Omental fat pad (tissue), 4 donors: ENCODE measurements around the gene FBLN2. TPM values are rescaled to one million over a fixed set of nuclear protein-coding genes. Genes with fewer than 3 reads are reported as not detected.
A peak's percentile ranks its signal among the peaks of the same experiment; 100 is the strongest.

ENCODE experiments used
- ATAC-seq: fragments of 150-250 bp; one replicate; pipeline ENCODE4 v1.9.1; 2016; ENCODE audit warnings: mild to moderate bottlenecking, moderate library complexity; ENCODE audit not compliant: low FRiP score
- DNase-seq: peaks from one replicate; pipeline ENCODE4 v3.0.0-alpha.2; 2019; ENCODE audit warnings: low spot score
- CTCF ChIP-seq, 3 donors: fragments of 450-650 bp; IDR thresholded peaks; one replicate each; pipeline ENCODE4 v1.5.1; 2016 to 2017; ENCODE audit warnings: antibody characterized with exemption in 3 of 3, mild to moderate bottlenecking in 3 of 3, moderate library complexity in 2 of 3
- total RNA-seq, 4 donors: library from RNA; depleted of rRNA; stranded (reverse); fragments of >200 nt; gene quantifications; one replicate each; pipeline ENCODE4 v1.1.0, GENCODE V29; 2016

Gene FBLN2
- total RNA-seq, 4 donors from 2014 or later, result 156 to 568 (median 187) TPM

GRCh38 chr3:13610006-13610570 lies 61.2 kb downstream of the FBLN2 start:
- TF ChIP-seq CTCF (IDR thresholded peaks at IDR 0.05), result no peak
- ATAC-seq (no peak), DNase-seq (no peak)

GRCh38 chr3:13611221-13611620 lies 62.3 kb downstream of the FBLN2 start:
- TF ChIP-seq CTCF (IDR thresholded peaks at IDR 0.05), result no peak
- ATAC-seq (no peak), DNase-seq (no peak)

- peak; percentile 38 for ATAC-seq
- DNase-seq, result no peak
- no peak for TF ChIP-seq CTCF (IDR thresholded peaks at IDR 0.05)
Observed at GRCh38 chr3:13612829-13613228, 63.9 kb downstream of the FBLN2 start.

- no peak for TF ChIP-seq CTCF (IDR thresholded peaks at IDR 0.05)
- ATAC-seq (no peak), DNase-seq (no peak)
Observed at GRCh38 chr3:13613343-13614190, 64.6 kb downstream of the FBLN2 start.

GRCh38 chr3:13614607-13615006 lies 65.7 kb downstream of the FBLN2 start:
- ATAC-seq, result no peak
- no peak for DNase-seq
- TF ChIP-seq CTCF (IDR thresholded peaks at IDR 0.05), result no peak

- TF ChIP-seq CTCF (IDR thresholded peaks at IDR 0.05), result no peak
- ATAC-seq (no peak), DNase-seq (no peak)
Observed at GRCh38 chr3:13615019-13615528, 66.1 kb downstream of the FBLN2 start.
